WTC11 (cell line): ENCODE results near the gene FHOD3.

Experiments used
- CTCF ChIP-seq: fragments of 200-600 bp; IDR thresholded peaks from 2 replicates; pipeline ENCODE4 v1.8.0; 2022; ENCODE audit warnings: antibody characterized with exemption
- GRHL2 ChIP-seq: fragments of 250-450 bp; sonication (Bioruptor Pico); IDR thresholded peaks from 2 replicates; pipeline ENCODE4 v1.8.0; 2022; ENCODE audit warnings: mild to moderate bottlenecking, moderate library complexity; ENCODE audit not compliant: insufficient replicate concordance, severe bottlenecking
- MLX ChIP-seq: sonication (generic); formaldehyde crosslinking; IDR thresholded peaks from 2 replicates; pipeline ENCODE4 v1.8.1; 2023; ENCODE audit warnings: mild to moderate bottlenecking, missing genetic modification reagents, moderate library complexity
- SP1 ChIP-seq: sonication (generic); formaldehyde crosslinking; conservative IDR thresholded peaks from 2 replicates; pipeline ENCODE4 v1.8.1; 2022; ENCODE audit warnings: missing genetic modification reagents
- ZNF263 ChIP-seq: sonication (generic); formaldehyde crosslinking; IDR thresholded peaks from 2 replicates; pipeline ENCODE4 v1.8.1; 2022; ENCODE audit warnings: low read depth, mild to moderate bottlenecking, moderate library complexity, missing genetic modification reagents

DNA sequence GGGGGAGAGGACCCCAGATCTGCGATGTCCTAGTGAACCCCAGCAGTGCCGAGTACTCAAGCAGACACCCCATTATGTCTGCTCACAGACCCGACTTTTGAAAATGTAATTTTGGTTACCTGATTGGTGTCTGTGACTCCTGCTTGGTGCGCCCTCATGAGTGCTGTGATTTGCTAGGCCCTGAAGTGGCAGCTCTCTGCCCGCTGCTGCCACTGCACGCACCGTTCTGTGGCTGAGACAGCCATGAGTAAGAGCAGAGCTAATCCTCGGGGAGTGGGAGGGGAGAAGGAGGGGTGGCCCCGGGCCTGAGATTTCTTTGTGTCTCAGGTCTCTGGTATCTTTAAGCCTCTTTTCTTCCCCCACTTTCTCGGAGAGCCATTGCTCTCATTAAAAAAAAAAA is 18.2 kb downstream of the FHOD3 start:
- TF ChIP-seq MLX (CRISPR knock-in tag) (no peak), CTCF (no peak), GRHL2 (CRISPR knock-in tag) (no peak), SP1 (CRISPR knock-in tag) (no peak), ZNF263 (no peak)
